Lower lobe of right lung (tissue), 2 donors: ENCODE data around the gene TCF7L2. TPM values are rescaled to one million over a fixed set of nuclear protein-coding genes. Genes with fewer than 3 reads are reported as not detected.

ENCODE experiments used
- ATAC-seq, 2 donors: fragments of 200-7000 bp; cut with Tn5 transposase; one replicate each; pipeline ENCODE4 v1.9.1; 2020 to 2022; ENCODE audit warnings: mild to moderate bottlenecking in 2 of 2, moderate library complexity in 2 of 2
- DNase-seq: peaks from one replicate; pipeline ENCODE4 v3.0.0-alpha.2; 2020
- H3K27ac ChIP-seq: fragments of 200-600 bp; one replicate; pipeline ENCODE4 v1.8.0; 2022
- H3K27me3 ChIP-seq: fragments of 200-600 bp; one replicate; pipeline ENCODE4 v1.8.0; 2022; ENCODE audit warnings: low read depth
- H3K36me3 ChIP-seq: fragments of 200-600 bp; one replicate; pipeline ENCODE4 v1.8.0; 2022; ENCODE audit warnings: mild to moderate bottlenecking
- H3K4me1 ChIP-seq: fragments of 200-600 bp; one replicate; pipeline ENCODE4 v1.8.0; 2022
- H3K4me3 ChIP-seq: fragments of 200-600 bp; one replicate; pipeline ENCODE4 v1.8.0; 2022; ENCODE audit warnings: mild to moderate bottlenecking
- H3K9me3 ChIP-seq: fragments of 200-600 bp; one replicate; pipeline ENCODE4 v1.8.0; 2022
- CTCF ChIP-seq: fragments of 200-600 bp; IDR thresholded peaks from one replicate; pipeline ENCODE4 v1.8.0; 2022; ENCODE audit warnings: antibody characterized with exemption, mild to moderate bottlenecking
- intact Hi-C: fragments of 100-400 bp; cut with DNase I; formaldehyde crosslinking; loops from one replicate; pipeline ENCODE4 v1.11.0; 2022
- total RNA-seq: library from RNA; stranded (reverse); fragmentation: NEBNext Ultra II Directional; extraction: Animal tissue kit (Norgen Biotek cat#: 25700); gene quantifications from one replicate; pipeline ENCODE4 v1.2.1, GENCODE V29; 2021
- donor health status: DM: no; HTN: yes; CAD: no; lungs with severe emphysema.

TCF7L2 gene
- total RNA-seq, 1 donor from 2014 or later: 71.2 TPM

GRCh38 chr10:112956631-112957350 lies 6.7 kb downstream of the TCF7L2 start:
- H3K9me3 ChIP-seq: no peaks in the 10 kb centered on the region
- H3K27me3 ChIP-seq: no peaks in the 10 kb centered on the region
- H3K4me1 ChIP-seq: peaks cover 69% of the 10 kb centered on the region
- H3K36me3 ChIP-seq: no peaks in the 10 kb centered on the region
- no peak for DNase-seq
- TF ChIP-seq CTCF: no peak
- ATAC-seq: no peak
- intact Hi-C loops: no loop called here
- H3K4me3 ChIP-seq: no peak overlapping the region
- H3K27ac ChIP-seq: peak overlapping the region; percentile 26

GRCh38 chr10:112957640-112958092 lies 7.6 kb downstream of the TCF7L2 start:
- intact Hi-C loops: no loop called here
- no peak for TF ChIP-seq CTCF
- H3K36me3 ChIP-seq: no peaks in the 10 kb centered on the region
- H3K9me3 ChIP-seq: no peaks in the 10 kb centered on the region
- H3K27me3 ChIP-seq: no peaks in the 10 kb centered on the region
- DNase-seq (no peak), ATAC-seq (no peak)
- peaks cover 77% of the 10 kb centered on the region for H3K4me1 ChIP-seq
- no peak overlapping the region for H3K27ac ChIP-seq
- H3K4me3 ChIP-seq: no peak overlapping the region

- TF ChIP-seq CTCF: no peak
- Histone ChIP-seq H3K27me3 (no peaks in the 10 kb centered on the region), H3K36me3 (no peaks in the 10 kb centered on the region), H3K9me3 (no peaks in the 10 kb centered on the region), H3K4me3 (no peak overlapping the region), H3K4me1 (peaks cover 79% of the 10 kb centered on the region), H3K27ac (no peak overlapping the region)
- DNase-seq (no peak), ATAC-seq (no peak)
- intact Hi-C loops: no loop called here
Measured at GRCh38 chr10:112958275-112958995, 8.4 kb downstream of the TCF7L2 start.

- H3K4me1 ChIP-seq: peaks cover 79% of the 10 kb centered on the region
- no peaks in the 10 kb centered on the region for H3K36me3 ChIP-seq
- intact Hi-C loops: no loop called here
- H3K27me3 ChIP-seq: no peaks in the 10 kb centered on the region
- H3K27ac ChIP-seq: no peak overlapping the region
- ATAC-seq (no peak), DNase-seq (no peak)
- no peak for TF ChIP-seq CTCF
- H3K9me3 ChIP-seq: no peaks in the 10 kb centered on the region
- no peak overlapping the region for H3K4me3 ChIP-seq
Measured at GRCh38 chr10:112959207-112959838, 9.3 kb downstream of the TCF7L2 start.

- no peaks in the 10 kb centered on the region for H3K27me3 ChIP-seq
- DNase-seq (no peak), ATAC-seq (no peak)
- peaks cover 75% of the 10 kb centered on the region for H3K4me1 ChIP-seq
- H3K36me3 ChIP-seq: no peaks in the 10 kb centered on the region
- H3K9me3 ChIP-seq: no peaks in the 10 kb centered on the region
- intact Hi-C loops: no loop called here
- H3K4me3 ChIP-seq: no peak overlapping the region
- TF ChIP-seq CTCF: no peak
- H3K27ac ChIP-seq: no peak overlapping the region
Measured at GRCh38 chr10:112960151-112960681, 10.2 kb downstream of the TCF7L2 start.
